A549 (cell line): ENCODE data around the gene ARL11.
"Not testable (repeated sequence)": the region's sequence is repeated elsewhere in the genome, so short reads cannot be mapped to it uniquely, and the experiment has no call there.

Experiments used
- BHLHE40 ChIP-seq: IDR thresholded peaks from 2 replicates; pipeline ENCODE4 v1.6.1; 2012; ENCODE audit warnings: low read depth, low read length, inconsistent platforms
- POLR2A ChIP-seq: IDR thresholded peaks from 2 replicates; pipeline ENCODE4 v1.6.1; 2012; ENCODE audit warnings: mild to moderate bottlenecking, low read length
- RAD21 ChIP-seq, 2 experiments: fragments of >200 bp in 1 of 2; sonication (Bioruptor Twin) in 1 of 2; formaldehyde crosslinking in 1 of 2; IDR thresholded peaks in 1 of 2; conservative IDR thresholded peaks in 1 of 2; 2 replicates in 1 of 2; 3 replicates in 1 of 2; pipeline ENCODE4 v1.6.1; 2012 to 2018; ENCODE audit warnings: inconsistent platforms in 1 of 2

DNA sequence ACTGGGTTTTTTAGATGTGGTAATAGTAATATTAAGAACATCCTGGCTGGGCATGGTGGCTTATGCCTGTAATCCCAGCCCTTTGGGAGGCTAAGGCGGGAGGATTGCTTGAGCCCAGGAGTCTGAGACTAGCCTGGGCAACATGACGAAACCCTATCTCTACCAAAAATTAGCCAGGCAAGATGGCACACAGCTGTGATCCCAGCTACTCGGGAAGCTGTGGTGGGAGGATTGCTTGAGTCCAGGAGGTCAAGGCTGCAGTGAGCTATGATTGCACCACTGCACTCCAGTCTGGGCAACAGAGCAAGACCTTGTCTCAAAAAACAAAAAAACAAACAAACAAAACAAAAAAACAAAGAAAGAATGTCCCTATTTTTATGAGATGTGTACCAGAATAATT, 37.6 kb upstream of the ARL11 start:
- not testable (repeated sequence) for TF ChIP-seq RAD21 (conservative IDR thresholded peaks at IDR 0.05 in 1 of 2, IDR thresholded peaks at IDR 0.05 in 1 of 2); BHLHE40; POLR2A
